Motor neuron (in vitro differentiated cells): ENCODE measurements around the gene FHIT. TPM values are rescaled to one million over a fixed set of nuclear protein-coding genes. Genes with fewer than 3 reads are reported as not detected.

ENCODE experiments used
- ATAC-seq, 8 experiments: fragments of 200-7000 bp; cut with Tn5 transposase; replicated peaks in 6 of 8; 2 replicates each; pipeline ENCODE4 v1.8.0; 2021; ENCODE audit warnings: mild to moderate bottlenecking in 8 of 8, moderate library complexity in 8 of 8
- H3K27ac ChIP-seq, 2 donors: fragments of 250-450 bp; sonication (Bioruptor Pico); 2 replicates each; pipeline ENCODE4 v1.9.0; 2021; ENCODE audit warnings: antibody characterized with exemption in 2 of 2, mild to moderate bottlenecking in 2 of 2, moderate library complexity in 1 of 2
- H3K4me1 ChIP-seq, 2 donors: fragments of 250-450 bp; sonication (Bioruptor Pico); replicated peaks in 1 of 2; 2 replicates each; pipeline ENCODE4 v1.6.1; 2021; ENCODE audit warnings: antibody characterized with exemption in 2 of 2, mild to moderate bottlenecking in 2 of 2, moderate library complexity in 1 of 2
- H3K4me3 ChIP-seq, 5 donors: fragments of 250-450 bp; sonication (Bioruptor Pico); 2 replicates each; pipeline ENCODE4 v1.9.0; 2021; ENCODE audit warnings: antibody characterized with exemption in 5 of 5, mild to moderate bottlenecking in 5 of 5, moderate library complexity in 4 of 5
- WGBS, 10 experiments: fragments of 450-650 bp; shearing (Covaris generic); methylation state at CpG; one replicate each; pipeline ENCODE4 v1.0.0; 2022; 5-methylcytosine and 5-hydroxymethylcytosine counted together
- in situ Hi-C, 9 experiments: fragments of 400-800 bp; cut with MboI; loops; one replicate each; pipeline ENCODE4 v1.15.0; 2021; ENCODE audit warnings: low sequenced_read_pairs in 9 of 9, low pct_unique_long_range_greater_than_20kb in 2 of 9; ENCODE audit not compliant: unreplicated experiment in 9 of 9
- total RNA-seq, 8 experiments: library from RNA; unstranded; fragments of 300-600 nt; gene quantifications; 2 replicates each; pipeline versions ENCODE4 v1.2.3 to v1.2.4, GENCODE V29; 2022

Gene FHIT
- total RNA-seq, 8 experiments from 2014 or later = 1.6 to 25.1 (median 12.1) TPM

- no peak for ATAC-seq
- 29 to 100% (median 100%) methylated on average over 1 to 2 of the region's 3 CpGs; no CpG with 5 or more reads in 4 of the 10 experiments for WGBS, 10 experiments
- H3K4me3 ChIP-seq = no peak overlapping the region
- in situ Hi-C loops = no loop called here
- H3K4me1 ChIP-seq = peaks cover 5 to 32% of the 10 kb centered on the region in 2 donors
- no peak overlapping the region for H3K27ac ChIP-seq
Measured at GRCh38 chr3:60149501-60149900, 1101.8 kb downstream of the FHIT start.

DNA sequence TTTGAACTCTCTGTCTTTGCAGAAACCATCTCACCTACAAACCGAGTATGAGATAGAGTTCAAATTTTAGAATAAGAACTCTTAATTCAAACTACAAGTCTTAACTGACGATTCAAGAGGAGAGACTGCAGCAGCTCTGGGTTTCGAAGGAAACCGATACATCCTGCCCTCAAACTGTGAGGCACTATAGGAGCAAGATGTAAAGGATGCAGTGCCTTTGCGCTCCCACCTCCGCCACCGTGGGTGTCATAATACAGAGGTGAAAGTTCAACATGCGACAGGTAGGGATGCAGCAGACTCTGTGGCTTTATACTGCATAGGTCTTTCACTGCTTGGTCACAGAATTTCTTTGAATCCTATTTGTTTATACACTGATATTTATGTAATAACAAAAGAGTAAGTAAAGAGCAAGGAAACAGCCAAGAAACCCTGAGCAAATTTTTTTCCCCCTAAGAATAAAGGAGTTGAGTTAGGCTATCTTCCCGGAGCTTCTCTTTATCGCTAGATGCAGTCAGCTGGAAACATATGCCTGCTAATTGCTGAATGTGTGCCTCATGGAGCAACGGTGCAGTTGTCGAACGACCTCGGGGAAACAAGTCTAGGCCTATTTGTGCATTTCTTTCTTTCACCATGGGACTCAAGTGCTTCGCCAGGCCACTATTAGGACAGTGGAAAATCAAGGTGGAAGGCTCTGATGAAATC is 1103.9 kb downstream of the FHIT start:
- WGBS, 10 experiments = 37 to 84% (median 65%) methylated on average over 3 to 12 of the region's 15 CpGs
- peak in 1 of 8 experiments; percentile 30 for ATAC-seq

DNA sequence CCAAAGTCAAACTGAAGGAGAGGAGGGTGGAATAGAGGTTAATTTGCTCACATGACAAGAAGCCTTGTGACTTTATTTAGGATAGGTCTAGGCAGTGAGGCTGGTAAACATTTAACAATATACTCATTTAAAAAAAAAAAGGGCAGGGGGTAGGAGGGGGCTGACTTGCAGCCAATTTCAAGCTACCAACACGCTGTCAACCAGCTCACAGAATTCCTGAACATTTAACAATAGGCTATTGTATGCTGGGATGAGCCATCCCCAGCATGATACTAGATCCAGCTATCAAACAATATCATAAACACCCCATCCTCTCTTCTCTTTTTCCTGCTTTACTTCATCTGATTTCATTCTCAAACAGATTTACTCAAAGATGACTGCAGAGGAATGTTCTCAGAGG is 1105.1 kb downstream of the FHIT start:
- no peak for ATAC-seq
- H3K27ac ChIP-seq = no peak overlapping the region
- peaks cover 5 to 40% of the 10 kb centered on the region in 2 donors for H3K4me1 ChIP-seq
- 0 to 29% (median 0%) methylated on average over 1 of the region's 1 CpG; no CpG with 5 or more reads in 4 of the 10 experiments for WGBS, 10 experiments
- H3K4me3 ChIP-seq = no peak overlapping the region
- in situ Hi-C loops = no loop called here

More for the DNA sequence above, 1103.9 kb downstream of the FHIT start:
- peaks cover 5 to 32% of the 10 kb centered on the region in 2 donors for H3K4me1 ChIP-seq
- H3K4me3 ChIP-seq = no peak overlapping the region
- H3K27ac ChIP-seq = no peak overlapping the region
- in situ Hi-C loops = no loop called here

DNA sequence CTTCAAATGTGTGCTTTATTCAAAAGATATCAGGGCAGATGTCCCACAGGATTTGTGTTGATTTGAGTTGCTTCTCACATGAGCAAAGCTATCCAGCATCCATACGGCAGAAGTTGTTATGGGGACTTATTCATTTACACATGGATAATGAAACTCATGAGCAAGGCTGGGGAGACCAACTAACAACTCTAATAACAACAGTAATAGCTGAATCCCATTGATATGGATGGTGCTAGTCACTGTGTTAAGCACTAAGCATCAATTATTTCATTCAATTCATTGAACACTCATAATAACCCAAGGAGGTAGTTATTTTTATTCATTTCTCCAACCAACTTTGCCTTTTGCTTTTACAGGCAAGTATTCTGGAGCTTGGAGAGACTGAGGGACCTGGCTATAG is 1107.2 kb downstream of the FHIT start:
- H3K4me3 ChIP-seq = no peak overlapping the region
- in situ Hi-C loops = no loop called here
- WGBS, 10 experiments = 22 to 100% (median 71%) methylated on average over 1 of the region's 1 CpG; no CpG with 5 or more reads in 3 of the 10 experiments
- H3K27ac ChIP-seq = no peak overlapping the region
- ATAC-seq = no peak
- H3K4me1 ChIP-seq = peaks cover 5 to 40% of the 10 kb centered on the region in 2 donors

- in situ Hi-C loops = no loop called here
- H3K4me3 ChIP-seq = no peak overlapping the region
- 0 to 100% (median 57%) methylated on average over 1 to 2 of the region's 2 CpGs for WGBS, 10 experiments
- H3K4me1 ChIP-seq = peaks cover 10 to 31% of the 10 kb centered on the region in 2 donors
- ATAC-seq = no peak
- H3K27ac ChIP-seq = no peak overlapping the region
Measured at GRCh38 chr3:60142009-60142408, 1109.2 kb downstream of the FHIT start.

- H3K4me3 ChIP-seq = no peak overlapping the region
- H3K27ac ChIP-seq = no peak overlapping the region
- no peak for ATAC-seq
- 0 to 100% (median 86%) methylated on average over 1 of the region's 1 CpG; no CpG with 5 or more reads in 7 of the 10 experiments for WGBS, 10 experiments
- H3K4me1 ChIP-seq = peaks cover 4 to 20% of the 10 kb centered on the region in 2 donors
- in situ Hi-C loops = no loop called here
Measured at GRCh38 chr3:60140160-60140559, 1111.1 kb downstream of the FHIT start.

DNA sequence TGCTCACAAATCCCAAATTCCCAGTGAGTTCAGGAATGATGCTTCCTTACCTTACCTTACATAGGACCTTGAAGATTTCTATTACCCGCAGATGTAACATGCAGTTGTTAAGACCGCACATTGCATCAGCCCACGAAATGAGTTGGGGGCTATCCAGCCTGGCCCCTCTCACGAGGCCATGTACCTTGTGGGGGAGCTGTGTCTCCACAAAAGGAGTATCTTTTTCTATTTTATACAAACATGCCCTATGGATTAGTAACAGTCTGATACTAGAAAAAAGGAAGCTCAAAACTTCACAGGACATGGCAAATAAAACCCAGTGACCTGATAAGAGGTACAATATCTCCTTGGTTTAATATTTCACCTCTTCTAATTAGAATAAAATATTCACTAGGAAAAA is 1114.7 kb downstream of the FHIT start:
- 0 to 100% (median 76%) methylated on average over 1 to 4 of the region's 4 CpGs; no CpG with 5 or more reads in 1 of the 10 experiments for WGBS, 10 experiments
- no peak for ATAC-seq
- H3K4me3 ChIP-seq = no peak overlapping the region
- H3K4me1 ChIP-seq = peaks cover 11 to 18% of the 10 kb centered on the region in 2 donors
- no peak overlapping the region for H3K27ac ChIP-seq
- in situ Hi-C loops = no loop called here

DNA sequence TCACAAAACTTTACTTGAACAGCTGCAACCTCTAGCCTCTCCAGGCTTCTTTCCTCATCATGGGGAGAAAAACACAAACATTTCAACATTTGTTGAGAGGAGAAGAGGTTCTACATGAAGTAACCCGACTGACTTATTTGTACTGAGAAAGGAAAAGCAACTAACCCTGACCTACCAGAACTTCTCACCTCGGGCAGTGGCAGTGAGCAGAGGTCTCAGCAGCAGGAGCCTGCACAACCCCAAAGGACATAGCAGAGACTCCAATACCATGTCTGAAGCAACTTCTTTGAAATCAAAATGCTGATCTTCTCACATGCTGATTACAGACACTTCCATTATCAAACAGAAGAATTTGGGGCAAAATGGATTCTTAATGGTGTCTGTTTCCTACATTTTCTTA is 1115.8 kb downstream of the FHIT start:
- 20 to 100% (median 69%) methylated on average over 1 to 2 of the region's 2 CpGs; no CpG with 5 or more reads in 6 of the 10 experiments for WGBS, 10 experiments
- no peak for ATAC-seq
- in situ Hi-C loops = no loop called here
- peaks cover 14 to 16% of the 10 kb centered on the region in 2 donors for H3K4me1 ChIP-seq
- no peak overlapping the region for H3K4me3 ChIP-seq
- no peak overlapping the region for H3K27ac ChIP-seq

GRCh38 chr3:60133269-60134162 is 1117.7 kb downstream of the FHIT start:
- Histone ChIP-seq H3K4me3 (no peak overlapping the region), H3K27ac (no peak overlapping the region), H3K4me1 (peaks cover 14 to 16% of the 10 kb centered on the region in 2 donors)
- in situ Hi-C loops = no loop called here
- WGBS, 10 experiments = 7 to 100% (median 79%) methylated on average over 1 to 2 of the region's 2 CpGs
- ATAC-seq = peak; percentile 20 to 79 (median 69)

GRCh38 chr3:60131618-60132017 is 1119.6 kb downstream of the FHIT start:
- no peak overlapping the region for H3K27ac ChIP-seq
- peak in 3 of 8 experiments; percentile 36 to 70 (median 63) for ATAC-seq
- H3K4me1 ChIP-seq = peaks cover 9 to 10% of the 10 kb centered on the region in 2 donors
- H3K4me3 ChIP-seq = no peak overlapping the region
- in situ Hi-C loops = no loop called here

GRCh38 chr3:60126511-60127304 is 1124.5 kb downstream of the FHIT start:
- H3K27ac ChIP-seq = no peak overlapping the region
- 60 to 100% (median 85%) methylated on average over 1 to 6 of the region's 6 CpGs; no CpG with 5 or more reads in 2 of the 10 experiments for WGBS, 10 experiments
- H3K4me3 ChIP-seq = no peak overlapping the region
- H3K4me1 ChIP-seq = peaks cover 2 to 5% of the 10 kb centered on the region in 2 donors
- in situ Hi-C loops = no loop called here
- ATAC-seq = no peak

GRCh38 chr3:60125686-60126085 is 1125.6 kb downstream of the FHIT start:
- ATAC-seq = no peak
- H3K27ac ChIP-seq = no peak overlapping the region
- WGBS, 10 experiments = 0 to 100% (median 78%) methylated on average over 1 to 3 of the region's 3 CpGs; no CpG with 5 or more reads in 3 of the 10 experiments
- peaks cover 0 to 2% of the 10 kb centered on the region in 2 donors for H3K4me1 ChIP-seq
- in situ Hi-C loops = no loop called here
- H3K4me3 ChIP-seq = no peak overlapping the region
